HepG2 (cell line): Measurements from ENCODE around the gene ZNF782. TPM values are rescaled to one million over a fixed set of nuclear protein-coding genes. Genes with fewer than 3 reads are reported as not detected.

ENCODE experiments used
- AHR ChIP-seq: IDR thresholded peaks from 2 replicates; pipeline ENCODE4 v1.6.1; 2018; ENCODE audit warnings: missing genetic modification reagents, missing compliant biosample characterization
- EHMT2 ChIP-seq: fragments of 200-600 bp; sonication (generic); IDR thresholded peaks from 2 replicates; pipeline ENCODE4 v1.7.0; 2017; ENCODE audit warnings: antibody characterized with exemption, low read depth, low read length, borderline replicate concordance
- FOXA3 ChIP-seq: IDR thresholded peaks from 2 replicates; pipeline ENCODE4 v1.6.1; 2016; ENCODE audit warnings: missing genetic modification reagents, missing compliant biosample characterization
- HIVEP1 ChIP-seq: sonication (generic); formaldehyde crosslinking; IDR thresholded peaks from 2 replicates; pipeline ENCODE4 v1.4.0; 2020; ENCODE audit warnings: mild to moderate bottlenecking, missing genetic modification reagents
- HNRNPL ChIP-seq: fragments of 200-400 bp; formaldehyde crosslinking; IDR thresholded peaks from 2 replicates; pipeline ENCODE4 v1.6.1; 2017; ENCODE audit warnings: mild to moderate bottlenecking, low read depth, low read length
- MAFK ChIP-seq, 2 experiments: IDR thresholded peaks in 1 of 2; conservative IDR thresholded peaks in 1 of 2; 2 replicates each; pipeline ENCODE4 v1.6.1; 2011; ENCODE audit warnings: improper control_type of control experiment in 2 of 2, low read length in 2 of 2
- PRMT3 ChIP-seq: sonication (generic); formaldehyde crosslinking; IDR thresholded peaks from 2 replicates; pipeline ENCODE4 v1.8.1; 2022; ENCODE audit warnings: low read depth, mild to moderate bottlenecking, moderate library complexity, missing genetic modification reagents, borderline replicate concordance
- RNF2 ChIP-seq: fragments of 450-650 bp; conservative IDR thresholded peaks from 2 replicates; pipeline ENCODE4 v1.6.1; 2016; ENCODE audit warnings: low read depth
- TAF1 ChIP-seq: sonication (generic); formaldehyde crosslinking; IDR thresholded peaks from 2 replicates; pipeline ENCODE4 v1.4.0; 2020; ENCODE audit warnings: missing genetic modification reagents
- ZIK1 ChIP-seq: sonication (generic); formaldehyde crosslinking; IDR thresholded peaks from 2 replicates; pipeline ENCODE4 v1.5.0; 2020; ENCODE audit warnings: mild to moderate bottlenecking, low read depth, missing genetic modification reagents, borderline replicate concordance
- ZNF460 ChIP-seq: sonication (generic); formaldehyde crosslinking; IDR thresholded peaks from 2 replicates; pipeline ENCODE4 v1.5.1; 2020; ENCODE audit warnings: missing genetic modification reagents, mild to moderate bottlenecking, borderline replicate concordance
- ZNF547 ChIP-seq: sonication (generic); formaldehyde crosslinking; IDR thresholded peaks from 2 replicates; pipeline ENCODE4 v1.5.1; 2020; ENCODE audit warnings: mild to moderate bottlenecking, missing genetic modification reagents
- ZNF563 ChIP-seq: sonication (generic); formaldehyde crosslinking; IDR thresholded peaks from 2 replicates; pipeline ENCODE4 v1.8.0; 2022; ENCODE audit warnings: mild to moderate bottlenecking, moderate library complexity, missing genetic modification reagents
- ZNF569 ChIP-seq: sonication (generic); formaldehyde crosslinking; IDR thresholded peaks from 2 replicates; pipeline ENCODE4 v1.5.0; 2020; ENCODE audit warnings: mild to moderate bottlenecking, missing genetic modification reagents, moderate library complexity, borderline replicate concordance
- polyA plus RNA-seq, 8 experiments: library from polyadenylated mRNA; depleted of rRNA in 3 of 8; stranded (reverse) in 7 of 8; unstranded in 1 of 8; fragments of >200 nt; fragmentation: Illumina TruSeq in 4 of 8; extraction: Trizol in 4 of 8; gene quantifications; 2 replicates each; pipeline versions ENCODE4 v1.2.1 to v1.2.3, GENCODE V29; 2011 to 2016; ENCODE audit warnings: low read depth in 4 of 8, missing spikeins in 1 of 8, mixed read lengths in 1 of 8; ENCODE audit not compliant: insufficient read depth in 1 of 8
- total RNA-seq, 5 experiments: library from RNA; depleted of rRNA; stranded (reverse); fragments of >200 nt; fragmentation: Illumina TruSeq; extraction: Trizol; gene quantifications; 2 replicates each; pipeline ENCODE4 v1.2.3, GENCODE V29; 2016; ENCODE audit warnings: low read depth in 1 of 5
- TF ChIP-seq, protein P1 (sequence below): sonication (generic); formaldehyde crosslinking; IDR thresholded peaks from 2 replicates; pipeline ENCODE4 v1.4.0; 2020; ENCODE audit warnings: missing genetic modification reagents
- TF ChIP-seq, protein P2 (sequence below): IDR thresholded peaks from 2 replicates; pipeline ENCODE4 v1.6.1; 2016; ENCODE audit warnings: missing genetic modification reagents, missing compliant biosample characterization
- TF ChIP-seq, protein P3 (sequence below): sonication (generic); formaldehyde crosslinking; IDR thresholded peaks from 2 replicates; pipeline ENCODE4 v1.5.0; 2020; ENCODE audit warnings: missing genetic modification reagents
- TF ChIP-seq, protein P4 (sequence below): IDR thresholded peaks from 2 replicates; pipeline ENCODE4 v1.6.1; 2012; ENCODE audit warnings: low read depth, low read length, improper control_type of control experiment
- TF ChIP-seq, protein P5 (sequence below): sonication (generic); formaldehyde crosslinking; IDR thresholded peaks from 2 replicates; pipeline ENCODE4 v1.4.0; 2020; ENCODE audit warnings: mild to moderate bottlenecking, missing genetic modification reagents, borderline replicate concordance

ZNF782 gene
- total and polyA plus RNA-seq, 2 of the 13 experiments (the other 11 are each of a cell fraction or from before 2014, with no cell fraction given), result 1.4 to 4.9 TPM

DNA sequence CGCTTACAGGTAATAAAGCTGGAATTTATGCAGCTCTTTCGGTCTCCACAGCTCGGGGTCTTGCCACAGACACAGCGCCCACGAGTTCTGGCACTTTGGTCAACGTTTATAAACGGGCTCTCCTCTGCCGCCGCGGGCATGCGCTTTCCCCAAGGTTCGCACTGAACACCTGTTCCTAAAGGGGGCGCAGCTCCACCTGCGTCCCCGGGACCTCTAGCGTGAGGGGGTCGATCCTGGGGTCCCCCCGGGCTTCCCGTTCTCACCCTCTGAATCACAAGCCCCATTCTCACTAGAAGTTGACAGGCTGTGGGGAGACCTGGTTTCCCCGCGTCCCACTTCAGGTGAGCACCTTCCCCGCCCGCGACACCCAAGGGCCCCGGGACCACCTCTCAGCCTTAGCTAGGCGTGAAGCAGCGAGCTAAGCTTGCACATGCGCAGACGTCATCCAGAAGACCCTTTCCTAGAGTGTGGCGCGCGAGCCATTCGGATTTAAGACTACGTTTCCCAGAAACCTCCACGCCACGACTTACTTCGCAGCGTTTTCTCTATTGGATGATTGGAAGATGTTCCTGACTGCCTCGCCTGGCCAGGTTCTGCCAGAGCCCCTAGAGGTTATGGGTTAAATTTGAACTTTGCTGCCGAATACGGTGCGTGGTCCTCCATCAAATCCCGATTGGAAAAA is 21.3 kb upstream of the ZNF782 start (continued):
- TF ChIP-seq RNF2 (peak; percentile 79; the same call in 1 of the 2 replicates), MAFK (conservative IDR thresholded peaks at IDR 0.05 in 1 of 2, IDR thresholded peaks at IDR 0.05 in 1 of 2; ENCODE audit: low read length in 2 of 2) (no peak), HNRNPL (0 out of 2 replicates have a peak, but pooled peaks have one; percentile 48), EHMT2 (no peak; the same call in 1 of the 2 replicates), ZIK1 (CRISPR knock-in tag) (no peak), ZNF569 (CRISPR knock-in tag) (no peak), PRMT3 (CRISPR knock-in tag) (no peak), ZNF547 (peak; percentile 52; the same call in 1 of the 2 replicates), FOXA3 (CRISPR knock-in tag) (no peak), ZNF460 (CRISPR knock-in tag) (no peak), AHR (CRISPR knock-in tag) (no peak), TAF1 (CRISPR knock-in tag) (peak; percentile 29; the same call in 1 of the 2 replicates), ZNF563 (0 out of 2 replicates have a peak, but pooled peaks have one; percentile 49), HIVEP1 (CRISPR knock-in tag) (peak; percentile 49; the same call in 1 of the 2 replicates)
- TF ChIP-seq, protein P1, sequence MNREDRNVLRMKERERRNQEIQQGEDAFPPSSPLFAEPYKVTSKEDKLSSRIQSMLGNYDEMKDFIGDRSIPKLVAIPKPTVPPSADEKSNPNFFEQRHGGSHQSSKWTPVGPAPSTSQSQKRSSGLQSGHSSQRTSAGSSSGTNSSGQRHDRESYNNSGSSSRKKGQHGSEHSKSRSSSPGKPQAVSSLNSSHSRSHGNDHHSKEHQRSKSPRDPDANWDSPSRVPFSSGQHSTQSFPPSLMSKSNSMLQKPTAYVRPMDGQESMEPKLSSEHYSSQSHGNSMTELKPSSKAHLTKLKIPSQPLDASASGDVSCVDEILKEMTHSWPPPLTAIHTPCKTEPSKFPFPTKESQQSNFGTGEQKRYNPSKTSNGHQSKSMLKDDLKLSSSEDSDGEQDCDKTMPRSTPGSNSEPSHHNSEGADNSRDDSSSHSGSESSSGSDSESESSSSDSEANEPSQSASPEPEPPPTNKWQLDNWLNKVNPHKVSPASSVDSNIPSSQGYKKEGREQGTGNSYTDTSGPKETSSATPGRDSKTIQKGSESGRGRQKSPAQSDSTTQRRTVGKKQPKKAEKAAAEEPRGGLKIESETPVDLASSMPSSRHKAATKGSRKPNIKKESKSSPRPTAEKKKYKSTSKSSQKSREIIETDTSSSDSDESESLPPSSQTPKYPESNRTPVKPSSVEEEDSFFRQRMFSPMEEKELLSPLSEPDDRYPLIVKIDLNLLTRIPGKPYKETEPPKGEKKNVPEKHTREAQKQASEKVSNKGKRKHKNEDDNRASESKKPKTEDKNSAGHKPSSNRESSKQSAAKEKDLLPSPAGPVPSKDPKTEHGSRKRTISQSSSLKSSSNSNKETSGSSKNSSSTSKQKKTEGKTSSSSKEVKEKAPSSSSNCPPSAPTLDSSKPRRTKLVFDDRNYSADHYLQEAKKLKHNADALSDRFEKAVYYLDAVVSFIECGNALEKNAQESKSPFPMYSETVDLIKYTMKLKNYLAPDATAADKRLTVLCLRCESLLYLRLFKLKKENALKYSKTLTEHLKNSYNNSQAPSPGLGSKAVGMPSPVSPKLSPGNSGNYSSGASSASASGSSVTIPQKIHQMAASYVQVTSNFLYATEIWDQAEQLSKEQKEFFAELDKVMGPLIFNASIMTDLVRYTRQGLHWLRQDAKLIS (CRISPR knock-in tag), result no peak
- TF ChIP-seq, protein P2, sequence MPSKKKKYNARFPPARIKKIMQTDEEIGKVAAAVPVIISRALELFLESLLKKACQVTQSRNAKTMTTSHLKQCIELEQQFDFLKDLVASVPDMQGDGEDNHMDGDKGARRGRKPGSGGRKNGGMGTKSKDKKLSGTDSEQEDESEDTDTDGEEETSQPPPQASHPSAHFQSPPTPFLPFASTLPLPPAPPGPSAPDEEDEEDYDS (CRISPR knock-in tag), result peak; percentile 47; the same call in 1 of the 2 replicates
- TF ChIP-seq, protein P3, sequence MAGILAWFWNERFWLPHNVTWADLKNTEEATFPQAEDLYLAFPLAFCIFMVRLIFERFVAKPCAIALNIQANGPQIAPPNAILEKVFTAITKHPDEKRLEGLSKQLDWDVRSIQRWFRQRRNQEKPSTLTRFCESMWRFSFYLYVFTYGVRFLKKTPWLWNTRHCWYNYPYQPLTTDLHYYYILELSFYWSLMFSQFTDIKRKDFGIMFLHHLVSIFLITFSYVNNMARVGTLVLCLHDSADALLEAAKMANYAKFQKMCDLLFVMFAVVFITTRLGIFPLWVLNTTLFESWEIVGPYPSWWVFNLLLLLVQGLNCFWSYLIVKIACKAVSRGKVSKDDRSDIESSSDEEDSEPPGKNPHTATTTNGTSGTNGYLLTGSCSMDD, result no peak
- TF ChIP-seq, protein P4, sequence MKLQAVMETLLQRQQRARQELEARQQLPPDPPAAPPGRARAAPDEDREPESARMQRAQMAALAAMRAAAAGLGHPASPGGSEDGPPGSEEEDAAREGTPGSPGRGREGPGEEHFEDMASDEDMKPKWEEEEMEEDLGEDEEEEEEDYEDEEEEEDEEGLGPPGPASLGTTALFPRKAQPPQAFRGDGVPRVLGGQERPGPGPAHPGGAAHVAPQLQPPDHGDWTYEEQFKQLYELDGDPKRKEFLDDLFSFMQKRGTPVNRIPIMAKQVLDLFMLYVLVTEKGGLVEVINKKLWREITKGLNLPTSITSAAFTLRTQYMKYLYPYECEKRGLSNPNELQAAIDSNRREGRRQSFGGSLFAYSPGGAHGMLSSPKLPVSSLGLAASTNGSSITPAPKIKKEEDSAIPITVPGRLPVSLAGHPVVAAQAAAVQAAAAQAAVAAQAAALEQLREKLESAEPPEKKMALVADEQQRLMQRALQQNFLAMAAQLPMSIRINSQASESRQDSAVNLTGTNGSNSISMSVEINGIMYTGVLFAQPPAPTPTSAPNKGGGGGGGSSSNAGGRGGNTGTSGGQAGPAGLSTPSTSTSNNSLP, result no peak
- TF ChIP-seq, protein P5, sequence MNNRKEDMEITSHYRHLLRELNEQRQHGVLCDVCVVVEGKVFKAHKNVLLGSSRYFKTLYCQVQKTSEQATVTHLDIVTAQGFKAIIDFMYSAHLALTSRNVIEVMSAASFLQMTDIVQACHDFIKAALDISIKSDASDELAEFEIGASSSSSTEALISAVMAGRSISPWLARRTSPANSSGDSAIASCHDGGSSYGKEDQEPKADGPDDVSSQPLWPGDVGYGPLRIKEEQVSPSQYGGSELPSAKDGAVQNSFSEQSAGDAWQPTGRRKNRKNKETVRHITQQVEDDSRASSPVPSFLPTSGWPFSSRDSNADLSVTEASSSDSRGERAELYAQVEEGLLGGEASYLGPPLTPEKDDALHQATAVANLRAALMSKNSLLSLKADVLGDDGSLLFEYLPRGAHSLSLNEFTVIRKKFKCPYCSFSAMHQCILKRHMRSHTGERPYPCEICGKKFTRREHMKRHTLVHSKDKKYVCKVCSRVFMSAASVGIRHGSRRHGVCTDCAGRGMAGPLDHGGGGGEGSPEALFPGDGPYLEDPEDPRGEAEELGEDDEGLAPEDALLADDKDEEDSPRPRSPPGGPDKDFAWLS (CRISPR knock-in tag), result no peak
